Fibroblast of skin of right quadriceps (primary cell): ENCODE results near the gene ATP5PO.
"Not testable (repeated sequence)": the region's sequence is repeated elsewhere in the genome, so short reads cannot be mapped to it uniquely, and the experiment has no call there.

Experiments used
- DNase-seq: peaks from one replicate; pipeline ENCODE4 v3.0.0-alpha.2; 2013

ATP5PO gene

DNA sequence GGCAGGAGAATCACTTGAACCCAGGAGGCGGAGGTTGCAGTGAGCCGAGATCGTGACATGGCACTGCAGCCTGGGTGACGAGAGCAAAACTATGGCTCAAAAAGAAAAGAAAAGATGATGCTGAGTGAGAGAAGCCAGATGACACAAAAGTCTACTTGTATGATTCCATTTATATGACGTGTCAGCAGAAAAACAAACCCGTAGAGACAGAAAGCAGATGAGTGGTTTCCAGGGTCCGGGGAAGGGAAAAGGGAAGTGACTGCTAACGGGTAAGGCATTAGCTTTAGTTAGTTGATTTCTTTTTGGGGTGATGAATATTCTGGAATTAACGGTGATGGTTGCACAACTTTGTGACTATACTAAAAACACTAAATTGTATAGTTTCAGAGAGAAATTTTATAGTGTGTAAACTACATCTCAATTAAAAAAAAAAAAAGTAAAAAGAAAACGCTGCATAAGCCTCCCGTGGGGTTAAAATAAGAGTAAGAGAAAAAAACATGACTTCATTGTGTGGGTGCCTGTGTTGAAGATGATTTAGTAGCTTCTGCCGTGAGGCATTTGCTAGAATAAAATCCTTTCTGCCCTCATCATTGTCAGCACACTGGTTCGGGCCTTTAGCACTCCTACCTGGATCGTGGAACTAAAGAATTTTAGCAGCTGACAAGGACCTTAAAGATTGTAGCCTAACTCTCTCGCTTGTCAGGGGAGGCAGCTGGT, 24.7 kb upstream of the ATP5PO start:
- peak; percentile 94 for DNase-seq

DNA sequence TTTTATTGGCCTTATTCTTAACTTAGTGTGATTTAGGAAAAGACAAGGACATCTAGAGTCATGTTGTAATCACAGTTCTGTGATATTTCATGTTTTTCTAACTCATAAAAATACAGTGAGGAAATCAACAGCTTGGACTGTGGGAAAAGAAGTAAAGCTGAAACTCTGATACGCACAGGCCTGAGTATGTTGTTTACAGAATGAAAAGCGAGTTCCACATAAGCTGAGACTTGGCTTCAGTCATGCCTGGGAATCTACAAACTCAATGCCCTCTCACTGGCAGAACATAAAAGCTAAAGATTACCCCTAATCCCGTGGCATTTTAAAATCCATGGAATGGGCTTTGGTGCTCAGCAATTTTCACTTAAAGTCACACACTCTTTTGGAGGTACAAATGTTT, 23.6 kb upstream of the ATP5PO start:
- DNase-seq, result no peak

DNA sequence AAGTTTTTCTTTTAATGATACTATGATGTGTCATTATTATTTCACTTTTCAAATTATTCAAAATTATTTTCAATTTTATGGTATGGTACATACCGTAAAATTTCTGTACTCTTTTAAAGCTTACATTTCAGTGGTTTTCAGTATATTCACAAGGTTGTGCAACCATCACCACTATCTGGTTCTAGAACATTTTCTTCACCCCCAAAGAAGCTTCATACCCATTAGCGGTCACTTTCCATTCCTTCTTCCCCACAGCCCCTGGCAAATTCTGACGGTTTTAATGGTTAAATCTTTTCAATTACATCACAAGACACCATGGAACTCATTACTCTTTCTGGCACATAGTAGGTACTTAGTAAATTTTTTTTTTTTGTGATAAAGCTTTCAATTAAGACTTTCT, 22.8 kb upstream of the ATP5PO start:
- no peak for DNase-seq

DNA sequence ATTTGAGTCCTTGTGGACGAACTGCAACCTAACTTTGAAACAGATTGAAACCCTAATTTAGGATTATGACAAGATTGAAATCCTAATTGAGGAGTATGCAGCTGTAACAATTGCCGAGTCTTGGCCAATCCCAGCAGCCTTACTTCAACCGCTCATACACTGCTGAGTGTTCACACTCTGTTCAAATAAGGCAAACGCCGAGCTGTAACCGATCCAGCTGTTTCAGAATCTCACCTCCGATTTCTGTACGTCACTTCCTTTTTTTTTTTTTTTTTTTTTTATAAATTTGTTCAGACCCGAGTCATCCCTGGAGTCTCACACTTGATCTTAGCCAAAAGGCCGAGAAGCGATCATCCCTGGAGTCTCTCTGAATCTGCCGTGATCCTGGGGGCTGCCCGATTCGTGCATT, 22.3 kb upstream of the ATP5PO start:
- no peak for DNase-seq

DNA sequence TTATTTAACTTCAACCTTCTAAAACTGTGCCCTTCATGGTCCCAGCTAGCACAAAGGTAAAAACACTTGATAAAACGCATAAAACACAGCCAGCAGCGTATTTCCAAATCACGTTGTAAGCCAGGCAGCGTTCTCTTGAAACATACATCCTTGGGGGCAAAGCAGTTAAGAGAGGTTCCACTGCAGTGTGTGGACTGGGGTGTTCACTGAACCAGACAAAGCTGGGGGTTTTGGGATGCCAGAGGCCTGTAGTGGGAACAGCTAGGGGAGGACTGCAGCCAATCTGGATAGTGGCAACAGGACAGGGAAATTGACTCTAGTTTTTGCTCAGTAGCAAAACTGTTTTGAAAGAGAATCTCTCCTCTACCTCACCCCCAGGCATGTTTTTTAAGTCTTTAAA, 21.5 kb upstream of the ATP5PO start:
- no peak for DNase-seq

DNA sequence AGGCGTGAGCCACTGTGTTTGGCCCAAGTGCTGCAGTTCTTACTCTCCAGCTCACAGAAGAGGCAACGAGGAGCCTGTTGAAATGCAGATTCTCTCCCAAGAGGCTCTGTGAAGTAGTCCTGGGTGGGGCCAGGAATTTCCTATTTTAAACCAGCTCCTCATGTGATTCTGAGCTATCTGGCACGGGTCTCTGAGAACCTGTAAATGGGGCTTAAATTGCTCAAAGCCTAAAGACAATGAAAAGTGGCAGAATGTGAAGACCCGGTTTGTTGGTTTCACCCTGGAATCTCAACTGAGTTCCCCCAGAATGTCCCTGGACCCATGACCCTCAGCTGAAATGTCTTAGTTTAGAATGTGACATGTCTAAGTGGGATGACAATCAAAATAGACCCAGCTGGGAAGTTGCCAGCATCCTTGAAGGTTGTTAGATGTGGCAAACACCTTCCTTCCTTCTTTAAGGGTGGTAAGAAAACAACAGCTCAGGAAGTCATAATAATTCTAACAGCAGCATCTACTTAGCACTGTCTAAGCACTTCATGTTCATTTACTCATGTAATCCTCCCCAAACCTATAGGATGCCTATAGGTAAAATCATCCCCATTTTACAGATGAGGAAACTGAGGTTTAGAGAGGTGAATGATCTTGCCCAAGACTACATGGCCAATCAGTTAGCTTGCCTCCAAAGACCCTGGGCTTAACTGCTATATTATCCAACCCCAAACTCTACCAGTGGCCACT, 20.9 kb upstream of the ATP5PO start:
- DNase-seq, result no peak

DNA sequence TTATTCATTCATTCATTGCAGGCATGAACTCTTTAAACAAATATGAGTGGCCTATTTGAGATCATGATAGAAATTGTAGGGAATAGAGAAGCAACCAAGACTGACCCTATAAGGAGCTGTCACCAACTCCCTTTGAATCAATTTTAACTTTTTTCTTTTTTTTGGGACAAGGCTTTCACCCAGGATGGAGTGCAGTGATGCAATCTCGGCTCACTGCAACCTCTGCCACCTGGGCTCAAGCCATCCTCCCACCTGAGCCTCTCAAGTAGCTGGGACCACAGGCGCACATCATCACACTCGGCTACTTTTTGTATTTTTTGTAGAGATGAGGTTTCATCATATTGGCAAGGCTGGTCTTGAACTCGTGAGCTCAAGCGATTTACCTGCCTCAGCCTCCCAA, 17.1 kb upstream of the ATP5PO start:
- DNase-seq, result no peak

DNA sequence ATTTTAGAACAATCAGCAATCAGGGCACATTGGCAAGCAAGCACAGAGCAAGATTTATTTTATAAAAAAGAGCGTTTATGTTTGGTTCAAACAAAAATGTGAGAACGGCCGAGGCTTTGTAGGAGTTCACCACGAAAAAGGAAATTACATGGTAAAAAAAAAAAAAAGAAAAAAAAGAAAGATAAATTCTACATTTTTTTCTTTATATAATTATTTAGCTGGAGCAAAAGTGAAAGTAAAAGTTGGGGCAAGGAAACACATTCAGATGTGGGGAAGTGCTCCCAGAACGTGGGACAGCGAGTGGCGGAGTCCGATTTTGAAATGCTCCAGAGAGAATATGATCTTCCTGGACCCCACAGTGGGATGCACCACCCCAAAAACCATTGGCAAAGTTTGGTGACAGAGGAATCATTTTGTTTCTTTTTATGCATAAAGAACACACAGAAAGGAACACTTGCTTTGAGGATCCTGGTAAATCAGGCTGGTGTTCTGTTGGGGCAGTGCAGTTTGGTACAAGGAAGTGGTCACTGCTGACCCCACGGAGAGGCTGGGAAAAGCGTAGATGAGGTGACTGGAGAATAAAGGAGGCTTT, 16.3 kb upstream of the ATP5PO start:
- DNase-seq, result no peak

DNA sequence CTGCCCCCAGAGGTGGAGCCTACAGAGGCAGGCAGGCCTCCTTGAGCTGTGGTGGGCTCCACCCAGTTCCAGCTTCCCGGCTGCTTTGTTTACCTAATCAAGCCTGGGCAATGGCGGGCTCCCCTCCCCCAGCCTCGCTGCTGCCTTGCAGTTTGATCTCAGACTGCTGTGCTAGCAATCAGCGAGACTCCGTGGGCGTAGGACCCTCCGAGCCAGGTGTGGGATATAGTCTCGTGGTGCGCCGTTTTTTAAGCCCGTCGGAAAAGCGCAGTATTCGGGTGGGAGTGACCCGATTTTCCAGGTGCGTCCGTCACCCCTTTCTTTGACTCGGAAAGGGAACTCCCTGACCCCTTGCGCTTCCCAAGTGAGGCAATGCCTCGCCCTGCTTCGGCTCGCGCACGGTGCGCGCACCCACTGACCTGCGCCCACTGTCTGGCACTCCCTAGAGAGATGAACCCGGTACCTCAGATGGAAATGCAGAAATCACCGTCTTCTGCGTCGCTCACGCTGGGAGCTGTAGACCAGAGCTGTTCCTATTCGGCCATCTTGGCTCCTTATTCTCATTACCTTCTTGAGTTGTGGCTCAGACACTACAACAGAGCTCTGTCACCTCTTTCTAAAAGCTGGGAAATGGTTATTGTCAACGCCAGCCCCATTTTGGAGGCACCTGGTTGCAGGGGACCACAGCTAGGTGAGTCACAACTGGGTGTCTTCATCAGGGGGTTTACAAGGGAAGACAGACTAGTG, 15.6 kb upstream of the ATP5PO start:
- not testable (repeated sequence) for DNase-seq

DNA sequence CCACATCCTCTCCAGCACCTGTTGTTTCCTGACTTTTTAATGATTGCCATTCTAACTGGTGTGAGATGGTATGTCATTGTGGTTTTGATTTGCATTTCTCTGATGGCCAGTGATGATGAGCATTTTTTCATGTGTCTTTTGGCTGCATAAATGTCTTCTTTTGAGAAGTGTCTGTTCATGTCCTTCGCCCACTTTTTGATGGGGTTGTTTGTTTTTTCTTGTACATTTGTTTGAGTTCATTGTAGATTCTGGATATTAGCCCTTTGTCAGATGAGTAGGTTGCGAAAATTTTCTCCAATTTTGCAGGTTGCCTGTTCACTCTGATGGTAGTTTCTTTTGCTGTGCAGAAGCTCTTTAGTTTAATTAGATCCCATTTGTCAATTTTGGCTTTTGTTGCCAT, 10.6 kb upstream of the ATP5PO start:
- DNase-seq, result not testable (repeated sequence)

DNA sequence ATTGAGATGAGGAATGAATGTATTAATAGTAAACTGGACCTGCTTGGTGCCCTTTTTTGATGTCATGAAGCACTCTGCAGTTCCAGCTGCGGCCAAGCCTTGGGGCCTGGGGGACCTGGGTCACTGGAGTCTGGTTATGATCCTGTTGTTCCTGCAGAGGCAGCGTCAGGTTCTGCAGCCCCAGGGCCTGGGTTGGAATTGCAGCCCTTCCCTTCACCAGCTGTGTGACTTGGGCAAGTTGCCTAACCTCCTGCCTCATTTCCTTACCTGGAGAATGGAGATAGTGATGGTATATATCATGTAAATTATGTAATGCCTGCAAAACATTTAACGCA, 9.1 kb upstream of the ATP5PO start:
- no peak for DNase-seq

DNA sequence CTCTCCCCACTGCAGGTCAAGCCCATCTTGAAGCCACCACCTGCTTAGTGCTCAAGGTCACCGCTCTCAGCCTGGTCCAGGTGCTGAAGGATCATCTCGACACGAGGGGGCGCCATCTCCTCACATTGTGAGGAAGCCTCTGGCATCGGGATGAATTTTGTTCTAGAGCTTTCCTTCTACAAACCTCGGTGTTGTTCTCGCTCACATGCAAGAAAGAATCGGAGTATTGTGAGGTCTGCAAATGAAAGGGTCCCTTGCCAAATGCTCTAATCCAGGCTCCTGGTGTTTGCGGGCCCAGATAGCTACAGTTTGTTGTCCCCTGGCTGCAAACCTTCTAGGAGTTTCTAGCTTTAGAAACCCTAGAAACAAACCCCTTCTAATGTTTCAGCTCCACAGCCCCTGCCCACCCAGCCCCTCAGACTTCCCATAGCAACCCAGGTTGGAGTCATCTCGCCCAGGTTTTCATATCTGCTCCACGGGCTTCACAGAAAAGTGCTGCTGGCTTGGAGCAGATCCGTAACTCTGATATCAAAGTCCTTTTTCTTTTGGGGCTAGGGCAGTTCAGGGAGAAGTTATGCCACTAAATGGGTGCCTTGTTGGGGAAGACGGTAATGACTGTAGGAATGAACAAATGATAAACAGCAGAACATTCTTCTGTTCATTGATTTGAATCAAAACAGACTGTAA, 8.6 kb upstream of the ATP5PO start:
- DNase-seq, result peak; percentile 70

DNA sequence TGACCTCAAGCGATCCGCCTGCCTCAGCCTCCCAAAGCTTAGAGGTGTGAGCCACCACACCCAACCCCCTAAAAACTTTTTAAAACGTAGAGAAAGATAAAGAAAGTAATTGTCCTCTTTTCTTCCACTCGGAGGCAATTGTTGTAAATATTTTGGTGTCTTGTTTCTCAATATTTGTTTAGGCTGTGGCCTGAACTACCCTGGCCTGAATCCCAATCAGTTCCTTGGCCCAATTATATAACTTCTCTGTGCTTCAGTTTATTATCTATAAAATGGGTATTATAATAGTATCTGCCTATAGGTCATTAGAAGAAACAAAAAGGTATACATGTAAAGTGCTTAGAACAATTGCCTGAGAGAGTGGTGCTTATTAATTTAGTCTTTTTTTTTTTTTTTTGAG, 1.8 kb upstream of the ATP5PO start:
- DNase-seq, result no peak

DNA sequence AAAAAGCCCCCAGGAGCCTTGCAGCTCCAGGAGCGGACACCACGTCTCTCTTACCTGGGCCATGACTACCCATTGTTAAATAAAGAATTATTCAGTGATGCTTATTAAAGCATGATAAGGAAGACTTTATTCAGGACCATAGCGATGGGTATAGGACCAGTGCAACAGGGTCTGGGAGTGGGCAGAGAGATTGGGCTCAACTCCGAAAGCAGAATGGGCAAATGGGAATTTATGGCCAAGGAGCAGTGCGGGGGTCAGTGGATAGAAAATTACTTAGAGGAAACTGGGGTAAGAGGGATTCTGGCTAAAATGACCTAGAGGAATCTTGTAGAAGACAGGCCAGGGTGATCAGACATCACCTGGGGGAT, 580 bp upstream of the ATP5PO start:
- no peak for DNase-seq

DNA sequence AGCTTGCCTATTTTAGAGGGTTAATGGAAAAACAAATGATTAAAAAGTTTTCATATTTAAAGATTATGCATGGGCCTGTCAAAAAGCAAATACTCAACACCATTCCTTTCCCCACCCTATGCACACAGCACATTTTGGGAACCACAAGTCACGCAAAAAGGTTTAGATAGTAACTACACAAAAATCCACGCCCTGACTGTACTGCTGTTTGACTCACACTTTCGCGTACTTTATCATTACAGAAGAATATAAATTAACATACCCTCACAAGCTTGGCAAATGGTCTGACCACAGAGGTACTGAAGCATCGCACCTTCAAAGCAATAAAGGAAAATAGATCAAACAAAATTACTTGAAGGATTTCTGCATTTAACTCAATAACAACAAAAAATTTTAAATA, 1.4 kb downstream of the ATP5PO start:
- no peak for DNase-seq

DNA sequence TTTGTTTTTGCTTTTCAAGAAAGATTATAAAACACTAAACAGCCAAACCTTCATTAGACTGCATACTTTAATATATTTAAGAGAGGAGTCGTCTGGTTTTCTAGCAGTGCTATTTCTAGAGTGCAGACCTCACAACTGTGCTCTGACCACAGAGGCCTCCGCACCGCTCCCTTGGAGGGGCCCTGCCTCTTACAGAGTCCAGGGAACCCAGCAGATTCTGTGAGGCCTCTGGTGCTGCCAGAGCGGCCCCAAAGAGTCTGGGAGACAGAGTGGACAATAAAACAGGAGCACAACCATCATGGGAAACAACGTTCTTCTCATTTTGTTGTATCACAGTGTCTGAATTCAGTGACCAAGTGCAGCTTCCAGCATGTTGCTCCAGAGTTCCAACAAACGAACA, 5.8 kb downstream of the ATP5PO start:
- DNase-seq, result no peak

DNA sequence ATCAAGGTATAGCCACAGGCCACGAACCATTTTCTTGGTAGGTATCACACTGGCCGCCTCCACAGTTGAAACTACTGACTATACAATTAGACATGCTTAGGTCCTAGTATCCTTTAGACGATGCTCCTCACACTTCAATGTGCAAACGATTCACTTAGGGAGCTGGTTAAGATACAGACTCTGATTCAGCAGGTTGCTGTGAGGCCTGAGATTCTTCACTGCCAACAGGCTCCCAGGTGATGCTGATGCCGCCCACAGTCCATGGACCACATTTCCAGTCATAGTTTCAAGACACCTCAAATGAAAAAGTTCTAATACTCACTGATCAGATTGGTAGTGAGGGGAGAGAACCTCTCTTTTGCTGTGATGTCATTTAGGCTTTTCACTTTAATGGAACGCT, 6.8 kb downstream of the ATP5PO start:
- DNase-seq, result no peak

DNA sequence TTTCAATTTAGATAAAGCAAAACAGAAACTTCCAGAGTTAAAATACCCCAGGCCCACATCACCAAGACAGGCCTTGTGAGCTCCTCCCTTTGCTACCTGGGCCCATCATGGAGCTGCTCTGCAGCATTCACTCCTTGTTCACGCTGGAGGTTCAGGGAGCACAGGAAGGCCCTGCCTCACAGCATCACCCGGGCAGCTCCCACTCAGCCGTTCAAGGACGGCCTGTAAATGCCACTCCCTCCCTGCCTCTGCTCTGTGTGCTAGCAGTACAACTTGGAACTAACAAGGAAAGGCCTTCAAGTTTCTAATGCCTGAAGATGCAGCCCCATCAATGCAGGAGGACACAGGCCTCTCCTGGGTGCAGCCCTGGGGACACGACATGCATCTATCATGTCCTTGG, 11.6 kb downstream of the ATP5PO start:
- no peak for DNase-seq

DNA sequence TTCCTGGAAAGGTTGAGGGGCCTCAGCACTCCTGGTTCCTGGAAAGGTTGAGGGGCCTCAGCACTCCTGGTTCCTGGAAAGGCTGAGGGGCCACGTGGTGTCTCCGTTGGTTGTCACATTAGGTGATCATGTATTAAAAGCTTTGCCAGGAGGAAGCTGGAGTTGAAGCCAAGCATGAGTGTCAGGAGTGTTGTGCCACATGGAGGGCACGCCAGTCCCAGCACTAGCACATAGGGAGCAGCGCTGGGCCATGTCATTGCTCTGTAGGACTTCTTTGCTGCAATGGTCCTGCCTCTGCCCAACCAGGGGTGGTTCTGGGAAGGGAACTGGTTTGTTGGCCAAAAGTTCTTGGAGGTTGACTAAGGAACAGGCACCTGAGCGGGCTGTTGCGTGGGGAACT, 13.3 kb downstream of the ATP5PO start:
- DNase-seq, result no peak

DNA sequence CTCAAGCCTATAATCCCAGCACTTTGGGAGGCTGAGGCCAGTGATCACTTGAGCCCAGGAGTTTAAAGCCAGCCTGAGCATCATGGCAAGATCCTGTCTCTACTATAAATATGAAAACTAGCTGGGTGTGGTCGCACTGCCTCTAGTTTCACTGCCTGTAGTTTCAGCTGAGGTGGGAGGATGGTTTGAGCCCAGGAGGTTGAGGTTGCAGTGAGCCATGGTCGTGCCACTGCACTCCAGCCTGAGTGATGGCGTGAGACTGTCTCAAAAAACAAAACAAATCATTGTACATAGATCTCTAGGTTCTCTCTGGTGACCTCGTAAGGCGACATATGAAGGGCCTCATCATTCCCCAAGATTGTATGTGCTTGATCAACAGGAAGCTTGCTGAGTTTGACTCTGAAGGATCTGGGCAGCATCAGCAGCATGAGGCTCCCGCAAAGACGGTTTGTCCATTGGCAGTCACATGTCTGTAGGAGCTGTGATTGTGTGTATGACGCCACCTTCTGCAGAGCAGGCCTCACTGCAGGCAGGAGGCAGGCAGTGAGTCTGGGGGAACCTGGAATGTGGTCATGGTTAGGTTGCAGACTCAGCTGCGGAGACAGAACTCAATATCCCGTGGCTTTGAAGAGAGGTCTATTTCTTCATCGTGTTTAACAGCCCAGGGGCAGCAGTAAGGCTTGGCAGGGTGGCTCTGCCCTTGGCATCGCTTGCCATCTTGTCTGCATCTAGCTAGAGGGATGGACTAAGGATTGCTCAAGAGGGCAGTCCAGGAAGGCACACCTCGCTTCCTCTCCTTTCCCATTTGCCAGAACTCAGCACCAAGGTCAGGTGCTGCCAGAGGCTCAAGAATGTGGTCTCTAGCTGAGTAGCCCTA, 14.0 kb downstream of the ATP5PO start:
- DNase-seq, result peak; percentile 62

DNA sequence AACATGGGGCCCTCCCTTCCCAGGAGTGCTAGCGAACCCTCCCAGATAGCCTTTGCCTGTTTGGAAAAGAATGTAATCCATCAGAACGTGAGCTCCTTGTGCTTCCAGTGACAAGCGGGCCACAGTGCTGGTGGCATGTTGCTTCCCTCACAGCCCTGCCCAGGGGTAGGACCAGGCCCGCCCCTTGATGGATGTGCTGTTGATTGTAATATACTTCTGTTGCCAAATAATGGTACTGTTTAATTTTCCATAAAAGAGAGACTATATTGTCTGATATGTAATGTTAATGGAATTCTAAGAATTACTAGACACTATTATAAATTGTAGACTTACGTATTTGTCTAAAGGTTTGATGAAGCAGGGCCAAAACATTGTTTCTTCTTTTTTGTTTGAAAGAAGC, 16.4 kb downstream of the ATP5PO start:
- peak; percentile 25 for DNase-seq

DNA sequence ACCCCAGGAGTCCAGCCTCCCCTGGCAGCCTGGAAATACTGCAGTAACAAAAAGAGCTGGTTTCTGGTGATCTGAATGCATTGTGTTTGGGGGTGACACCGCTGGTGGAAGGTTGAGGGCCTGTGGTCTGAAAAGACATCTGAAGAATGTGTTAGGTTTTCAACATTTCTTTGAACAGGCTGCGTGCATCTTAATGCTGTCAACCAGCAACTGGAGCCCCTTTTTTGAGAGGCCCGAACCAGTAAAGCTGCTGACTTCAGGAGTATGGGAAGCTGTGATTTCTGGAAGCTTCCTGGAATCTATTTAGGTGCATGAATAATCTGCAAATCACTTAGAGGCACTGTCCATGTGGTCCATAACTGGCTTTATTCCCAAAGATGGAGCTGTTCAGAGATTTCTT, 17.0 kb downstream of the ATP5PO start:
- peak; percentile 53 for DNase-seq
